Nephron (organoid): ENCODE data around the gene C4orf51.
"Not testable (repeated sequence)": the region's sequence is repeated elsewhere in the genome, so short reads cannot be mapped to it uniquely, and the experiment has no call there.

Experiments
- H3K27ac Mint-ChIP-seq, 3 experiments: 2 replicates each; pipeline ENCODE4 v1.8.0; 2020; ENCODE audit warnings: mixed read lengths in 3 of 3, mild to moderate bottlenecking in 2 of 3, moderate library complexity in 1 of 3
- H3K27me3 Mint-ChIP-seq: 2 replicates; pipeline ENCODE4 v1.8.0; 2021; ENCODE audit warnings: low read depth, mild to moderate bottlenecking, moderate library complexity, mixed read lengths
- H3K36me3 Mint-ChIP-seq: 2 replicates; pipeline ENCODE4 v1.8.0; 2020; ENCODE audit warnings: low read depth, mixed read lengths
- H3K4me1 Mint-ChIP-seq: 2 replicates; pipeline ENCODE4 v1.8.0; 2020; ENCODE audit warnings: mixed read lengths
- H3K4me3 Mint-ChIP-seq, 3 experiments: 2 replicates each; pipeline ENCODE4 v1.8.0; 2020; ENCODE audit warnings: mild to moderate bottlenecking in 3 of 3, mixed read lengths in 3 of 3, moderate library complexity in 2 of 3
- H3K9me3 Mint-ChIP-seq: 2 replicates; pipeline ENCODE4 v1.8.0; 2020; ENCODE audit warnings: mixed read lengths
- TF ChIP-seq, protein P1 (sequence below), 3 experiments: fragments of 200-600 bp; sonication (generic); IDR thresholded peaks; one replicate each; pipeline ENCODE4 v1.5.0; 2021; ENCODE audit warnings: antibody characterized with exemption in 3 of 3; ENCODE audit not compliant: unreplicated experiment in 3 of 3

The C4orf51 gene

DNA sequence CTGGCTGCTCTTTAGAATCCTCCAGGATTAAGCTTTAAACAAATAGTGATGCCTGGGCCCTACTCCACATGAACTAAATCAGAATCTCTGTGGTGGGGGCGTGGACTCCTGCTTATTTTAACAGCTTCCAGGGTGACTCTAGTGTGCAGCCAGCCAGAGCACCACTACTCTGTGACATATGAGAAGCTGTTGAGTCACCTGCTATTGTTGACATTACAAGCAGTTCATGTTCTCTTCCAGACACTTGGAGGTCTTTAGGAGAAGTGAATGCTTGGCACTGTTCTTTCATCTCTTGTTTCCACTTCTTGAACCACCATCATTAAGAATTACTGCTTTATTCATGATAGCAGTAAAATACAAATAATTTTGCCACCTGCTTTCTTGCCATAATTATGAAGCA is 426 bp upstream of the C4orf51 start:
- no peak overlapping the region for H3K4me3 Mint-ChIP-seq
- H3K27ac Mint-ChIP-seq, result peak overlapping the region in 2 of 3 experiments; percentile 49 to 53
- H3K36me3 Mint-ChIP-seq, result no peaks in the 10 kb centered on the region
- H3K9me3 Mint-ChIP-seq, result peaks cover 30% of the 10 kb centered on the region
- H3K27me3 Mint-ChIP-seq, result peaks cover 2% of the 10 kb centered on the region
- TF ChIP-seq, protein P1, sequence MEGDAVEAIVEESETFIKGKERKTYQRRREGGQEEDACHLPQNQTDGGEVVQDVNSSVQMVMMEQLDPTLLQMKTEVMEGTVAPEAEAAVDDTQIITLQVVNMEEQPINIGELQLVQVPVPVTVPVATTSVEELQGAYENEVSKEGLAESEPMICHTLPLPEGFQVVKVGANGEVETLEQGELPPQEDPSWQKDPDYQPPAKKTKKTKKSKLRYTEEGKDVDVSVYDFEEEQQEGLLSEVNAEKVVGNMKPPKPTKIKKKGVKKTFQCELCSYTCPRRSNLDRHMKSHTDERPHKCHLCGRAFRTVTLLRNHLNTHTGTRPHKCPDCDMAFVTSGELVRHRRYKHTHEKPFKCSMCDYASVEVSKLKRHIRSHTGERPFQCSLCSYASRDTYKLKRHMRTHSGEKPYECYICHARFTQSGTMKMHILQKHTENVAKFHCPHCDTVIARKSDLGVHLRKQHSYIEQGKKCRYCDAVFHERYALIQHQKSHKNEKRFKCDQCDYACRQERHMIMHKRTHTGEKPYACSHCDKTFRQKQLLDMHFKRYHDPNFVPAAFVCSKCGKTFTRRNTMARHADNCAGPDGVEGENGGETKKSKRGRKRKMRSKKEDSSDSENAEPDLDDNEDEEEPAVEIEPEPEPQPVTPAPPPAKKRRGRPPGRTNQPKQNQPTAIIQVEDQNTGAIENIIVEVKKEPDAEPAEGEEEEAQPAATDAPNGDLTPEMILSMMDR (IDR thresholded peaks at IDR 0.05; ENCODE audit: unreplicated experiment in 3 of 3), result no peak
- H3K4me1 Mint-ChIP-seq, result peaks cover 20% of the 10 kb centered on the region

DNA sequence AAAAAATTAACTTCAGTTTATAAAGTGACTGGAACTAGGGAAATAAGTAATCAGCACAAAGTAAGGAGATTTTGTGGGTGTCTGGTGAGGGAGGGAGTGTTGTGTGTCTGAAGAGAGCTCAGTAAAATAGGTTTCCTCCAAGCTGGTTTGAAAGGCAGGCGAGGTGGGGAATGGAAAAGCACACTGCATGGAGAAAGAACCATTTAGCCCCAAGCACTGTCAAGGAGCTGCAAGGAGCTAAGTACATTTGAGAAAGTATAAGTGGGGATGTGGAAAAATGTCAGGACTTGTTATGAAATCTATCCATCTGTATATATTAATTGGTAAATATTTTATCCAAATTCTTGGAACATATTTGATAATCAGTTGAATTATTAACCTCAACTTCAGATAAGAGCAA is 956 bp downstream of the C4orf51 start:
- H3K9me3 Mint-ChIP-seq, result peaks cover 30% of the 10 kb centered on the region
- peaks cover 20% of the 10 kb centered on the region for H3K4me1 Mint-ChIP-seq
- TF ChIP-seq, protein P1 (IDR thresholded peaks at IDR 0.05; ENCODE audit: unreplicated experiment in 3 of 3), result no peak
- H3K36me3 Mint-ChIP-seq, result no peaks in the 10 kb centered on the region
- H3K27ac Mint-ChIP-seq, result no peak overlapping the region
- H3K4me3 Mint-ChIP-seq, result no peak overlapping the region
- H3K27me3 Mint-ChIP-seq, result peaks cover 4% of the 10 kb centered on the region

DNA sequence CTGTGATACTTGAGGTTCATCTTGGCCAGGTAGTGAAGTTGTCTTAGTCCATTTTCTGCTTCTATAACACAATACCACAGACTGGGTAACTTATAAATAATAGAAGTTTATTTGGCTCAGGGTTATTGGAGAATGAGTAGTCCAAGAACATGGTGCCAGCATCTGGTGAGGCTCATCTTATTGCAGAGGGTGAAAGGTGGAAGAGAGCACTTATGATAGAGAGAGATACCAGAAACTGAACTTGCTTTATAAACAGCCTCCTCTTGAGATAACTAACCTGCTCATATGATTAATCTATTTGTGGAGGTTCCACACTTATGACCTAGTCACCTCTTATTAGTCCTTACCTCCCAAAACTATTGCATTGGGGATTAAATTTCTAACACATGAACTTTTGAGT is 1.6 kb downstream of the C4orf51 start:
- Mint-ChIP-seq H3K27me3 (peaks cover 4% of the 10 kb centered on the region), H3K4me1 (peaks cover 20% of the 10 kb centered on the region), H3K36me3 (no peaks in the 10 kb centered on the region), H3K27ac (no peak overlapping the region), H3K9me3 (peaks cover 29% of the 10 kb centered on the region), H3K4me3 (no peak overlapping the region)
- TF ChIP-seq, protein P1 (IDR thresholded peaks at IDR 0.05; ENCODE audit: unreplicated experiment in 3 of 3), result no peak

DNA sequence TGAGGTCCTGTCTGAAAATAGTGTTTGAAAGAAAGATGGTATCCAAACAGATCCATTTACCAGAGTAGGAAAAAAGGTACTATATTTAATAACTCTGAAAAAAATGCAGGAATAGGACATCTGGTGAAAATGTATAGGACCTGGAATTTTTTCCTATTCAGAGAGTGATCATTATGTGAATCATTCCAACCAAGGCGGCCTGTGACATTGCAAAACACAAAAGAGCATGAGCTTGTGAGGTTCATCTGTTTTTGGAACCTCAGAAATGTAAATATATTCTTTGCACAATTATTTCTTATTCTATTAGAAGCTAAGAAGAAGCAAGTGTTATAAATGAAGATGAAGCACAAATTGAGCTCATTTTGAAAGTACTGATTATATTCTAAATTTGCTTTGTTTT is 2.0 kb downstream of the C4orf51 start:
- TF ChIP-seq, protein P1 (IDR thresholded peaks at IDR 0.05; ENCODE audit: unreplicated experiment in 3 of 3), result no peak
- Mint-ChIP-seq H3K9me3 (peaks cover 25% of the 10 kb centered on the region), H3K36me3 (no peaks in the 10 kb centered on the region), H3K27me3 (peaks cover 4% of the 10 kb centered on the region), H3K4me3 (no peak overlapping the region), H3K27ac (no peak overlapping the region), H3K4me1 (peaks cover 20% of the 10 kb centered on the region)

DNA sequence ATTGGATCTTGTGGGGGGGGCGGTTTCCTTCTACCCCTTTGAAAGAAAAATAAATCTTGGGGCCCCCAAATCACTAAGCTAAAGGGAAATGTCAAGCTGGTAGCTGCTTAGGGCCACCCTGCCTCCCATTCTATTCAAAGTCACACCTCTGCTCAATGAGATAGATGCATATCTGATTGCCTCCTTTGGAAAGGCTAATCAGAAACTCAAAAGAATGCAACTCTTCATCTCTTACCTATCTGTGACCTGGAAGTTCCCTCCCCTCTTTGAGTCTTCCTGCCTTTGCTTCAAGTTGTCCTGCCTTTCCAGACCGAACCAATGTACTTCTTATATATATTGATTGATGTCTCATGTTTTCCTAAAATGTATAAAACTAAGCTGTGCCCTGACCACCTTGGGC is 7.0 kb downstream of the C4orf51 start:
- Mint-ChIP-seq H3K4me1 (no peaks in the 10 kb centered on the region), H3K4me3 (no peak overlapping the region), H3K27me3 (peaks cover 4% of the 10 kb centered on the region), H3K36me3 (no peaks in the 10 kb centered on the region), H3K27ac (no peak overlapping the region), H3K9me3 (peaks cover 6% of the 10 kb centered on the region)
- TF ChIP-seq, protein P1 (IDR thresholded peaks at IDR 0.05; ENCODE audit: unreplicated experiment in 3 of 3), result no peak

DNA sequence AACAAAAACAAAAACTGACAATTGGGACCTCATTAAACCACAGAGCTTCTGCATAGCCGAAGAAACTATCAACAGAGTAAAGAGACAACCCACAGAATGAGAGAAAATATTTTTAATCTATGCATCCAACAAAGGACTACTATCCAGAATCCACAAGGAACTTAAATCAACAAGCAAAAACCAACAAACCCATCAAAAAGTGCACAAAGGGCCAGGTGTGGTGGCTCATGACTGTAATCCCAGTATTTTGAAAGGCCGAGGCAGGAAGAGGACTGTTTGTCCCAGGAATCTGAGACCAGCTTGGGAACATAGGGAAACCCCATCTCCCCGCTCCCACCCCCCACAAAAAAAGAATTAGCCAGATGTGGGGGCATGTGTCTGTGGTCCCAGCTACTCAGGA is 10.7 kb downstream of the C4orf51 start:
- Mint-ChIP-seq H3K27ac (no peak overlapping the region), H3K9me3 (peaks cover 11% of the 10 kb centered on the region), H3K4me3 (no peak overlapping the region), H3K4me1 (no peaks in the 10 kb centered on the region), H3K27me3 (no peaks in the 10 kb centered on the region), H3K36me3 (peaks cover 7% of the 10 kb centered on the region)
- TF ChIP-seq, protein P1 (IDR thresholded peaks at IDR 0.05; ENCODE audit: unreplicated experiment in 3 of 3), result no peak

DNA sequence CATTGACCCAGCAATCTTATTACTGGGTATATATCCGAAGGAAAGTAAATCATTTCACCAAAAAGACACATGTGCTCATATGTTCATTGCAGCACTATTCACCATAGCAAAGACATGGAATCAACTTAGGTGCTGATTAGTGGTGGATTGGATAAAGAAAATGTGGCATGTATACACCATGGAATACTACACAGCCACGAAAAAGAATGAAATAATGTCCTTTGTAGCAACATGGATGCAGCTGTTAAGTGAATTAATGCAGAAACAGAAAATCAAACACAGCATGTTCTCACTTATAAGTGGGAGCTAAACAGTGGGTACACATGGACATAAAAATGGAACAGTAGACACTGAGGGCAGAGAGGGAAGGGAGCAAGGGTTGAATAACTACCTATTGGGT is 11.5 kb downstream of the C4orf51 start:
- H3K4me1 Mint-ChIP-seq, H3K4me3 Mint-ChIP-seq, H3K36me3 Mint-ChIP-seq, H3K27me3 Mint-ChIP-seq, H3K27ac Mint-ChIP-seq: not testable (repeated sequence)
- peaks cover 13% of the 10 kb centered on the region for H3K9me3 Mint-ChIP-seq
